HepG2 (cell line): ENCODE results near the gene PRSS53. TPM values are rescaled to one million over a fixed set of nuclear protein-coding genes. Genes with fewer than 3 reads are reported as not detected.

Experiments
- ATAC-seq: fragments of 200-7000 bp; cut with Tn5 transposase; 3 replicates; pipeline ENCODE4 v1.9.1; 2020; ENCODE audit warnings: mild to moderate bottlenecking, moderate library complexity
- BruUV-seq: library from RNA; stranded (reverse); fragments of 400-500 nt; replicated peaks from 2 replicates; lab custom pipeline; 2021; lab: Mats Ljungman, UMichigan
- CTCF ChIA-PET: fragments of 300-600 bp; formaldehyde crosslinking; extraction: SDS; loops from one replicate; lab custom pipeline; 2021; ENCODE audit warnings: low total read pairs, inconsistent platforms, low intra/inter-chr PET ratio; lab: Yijun Ruan, JAX
- POLR2A ChIA-PET: fragments of 350-600 bp; sonication (Branson Sonifier 250); formaldehyde crosslinking; loops from one replicate; lab custom pipeline; 2020; ENCODE audit warnings: antibody characterized with exemption, inconsistent platforms; lab: Yijun Ruan, JAX
- DNase-seq: peaks from one replicate; pipeline ENCODE4 v3.0.0-alpha.2; 2015; ENCODE audit warnings: low spot score
- FAIRE-seq: peaks from 3 replicates; lab custom pipeline; 2011; peaks lifted over from hg19 to GRCh38; lab: Jason Lieb, UNC
- H2AFZ ChIP-seq: one replicate; pipeline ENCODE4 v1.6.1; 2011; ENCODE audit warnings: low read length, inconsistent platforms
- H3K27ac ChIP-seq: fragments of 300-600 bp; 3 replicates; pipeline ENCODE4 v1.8.0; 2011; ENCODE audit warnings: mixed run types, mild to moderate bottlenecking, mixed read lengths, low read length, inconsistent platforms; ENCODE audit not compliant: insufficient read depth; ENCODE audit errors: extremely low read length
- H3K27me3 ChIP-seq, 2 experiments: fragments of 200-600 bp in 1 of 2; 2 replicates in 1 of 2; 3 replicates in 1 of 2; pipeline versions ENCODE4 v1.6.0 to v1.8.0; 2011; ENCODE audit warnings: low read length in 2 of 2, mild to moderate bottlenecking in 2 of 2, moderate library complexity in 2 of 2, inconsistent platforms in 1 of 2; ENCODE audit not compliant: insufficient read depth in 2 of 2, control insufficient read depth in 1 of 2
- H3K36me3 ChIP-seq, 2 experiments: fragments of 200-600 bp in 1 of 2; replicated peaks in 1 of 2; 2 replicates in 1 of 2; 3 replicates in 1 of 2; pipeline versions ENCODE4 v1.5.1 to v1.8.0; 2011; ENCODE audit warnings: low read length in 2 of 2, inconsistent platforms in 1 of 2; ENCODE audit not compliant: insufficient read depth in 2 of 2, control insufficient read depth in 1 of 2
- H3K4me1 ChIP-seq: 2 replicates; pipeline ENCODE4 v1.5.1; 2012; ENCODE audit warnings: low read length, inconsistent platforms; ENCODE audit not compliant: insufficient read depth
- H3K4me2 ChIP-seq: 2 replicates; pipeline ENCODE4 v1.6.0; 2011; ENCODE audit warnings: low read depth, low read length, inconsistent platforms
- H3K4me3 ChIP-seq, 3 experiments: fragments of 200-600 bp in 1 of 3; sonication (generic), shearing (Covaris generic) in 1 of 3; replicated peaks in 1 of 3; 2 replicates each; pipeline ENCODE4 v1.5.1; 2011 to 2016; ENCODE audit warnings: low read length in 3 of 3, inconsistent platforms in 2 of 3, low read depth in 2 of 3, mild to moderate bottlenecking in 2 of 3, control low read depth in 1 of 3, mixed read lengths in 1 of 3; ENCODE audit not compliant: insufficient read depth in 1 of 3
- H3K79me2 ChIP-seq: one replicate; pipeline ENCODE4 v1.6.1; 2011; ENCODE audit warnings: low read length, inconsistent platforms; ENCODE audit not compliant: insufficient read depth
- H3K9ac ChIP-seq: 2 replicates; pipeline ENCODE4 v1.6.0; 2011; ENCODE audit warnings: mild to moderate bottlenecking, low read depth, low read length, inconsistent platforms; ENCODE audit not compliant: insufficient read depth
- H3K9me3 ChIP-seq: 2 replicates; pipeline ENCODE4 v1.5.1; 2012; ENCODE audit warnings: mild to moderate bottlenecking, low read length
- H4K20me1 ChIP-seq: 2 replicates; pipeline ENCODE4 v1.6.0; 2011; ENCODE audit warnings: inconsistent platforms, mild to moderate bottlenecking, low read length, moderate library complexity; ENCODE audit not compliant: insufficient read depth
- CEBPG ChIP-seq: IDR thresholded peaks from 2 replicates; pipeline ENCODE4 v1.6.1; 2016
- DBP ChIP-seq: sonication (generic); formaldehyde crosslinking; IDR thresholded peaks from 2 replicates; pipeline ENCODE4 v1.4.0; 2020; ENCODE audit warnings: missing genetic modification reagents; ENCODE audit errors: not compliant biosample characterization
- IRF2 ChIP-seq: IDR thresholded peaks from 2 replicates; pipeline ENCODE4 v1.6.1; 2018; ENCODE audit warnings: missing genetic modification reagents, missing compliant biosample characterization
- KLF15 ChIP-seq: sonication (generic); formaldehyde crosslinking; IDR thresholded peaks from 2 replicates; pipeline ENCODE4 v1.8.1; 2023; ENCODE audit warnings: borderline replicate concordance, mild to moderate bottlenecking, inconsistent platforms, missing genetic modification reagents, mixed read lengths
- MAF1 ChIP-seq: sonication (generic); formaldehyde crosslinking; IDR thresholded peaks from 2 replicates; pipeline ENCODE4 v1.5.0; 2020; ENCODE audit warnings: missing genetic modification reagents, borderline replicate concordance
- RBM22 ChIP-seq: fragments of 200-400 bp; formaldehyde crosslinking; optimal IDR thresholded peaks from 2 replicates; pipeline ENCODE3; 2017; ENCODE audit warnings: mild to moderate bottlenecking, low read length, moderate library complexity
- RFX5 ChIP-seq: IDR thresholded peaks from 2 replicates; pipeline ENCODE4 v1.6.1; 2011; ENCODE audit warnings: low read depth, low read length, improper control_type of control experiment
- SIN3A ChIP-seq: IDR thresholded peaks from 2 replicates; pipeline ENCODE4 v1.6.1; 2011; ENCODE audit warnings: low read depth, mild to moderate bottlenecking, control low read depth, low read length, borderline replicate concordance
- SNAPC4 ChIP-seq: sonication (generic); formaldehyde crosslinking; IDR thresholded peaks from 2 replicates; pipeline ENCODE4 v1.4.0; 2020; ENCODE audit warnings: mild to moderate bottlenecking, missing genetic modification reagents
- STAG1 ChIP-seq: sonication (generic); formaldehyde crosslinking; IDR thresholded peaks from 2 replicates; pipeline ENCODE4 v1.4.0; 2020; ENCODE audit warnings: missing genetic modification reagents
- ZFP36L2 ChIP-seq: sonication (generic); formaldehyde crosslinking; IDR thresholded peaks from 2 replicates; pipeline ENCODE4 v1.4.0; 2020; ENCODE audit warnings: missing genetic modification reagents
- ZNF282 ChIP-seq: fragments of 450-650 bp; IDR thresholded peaks from 2 replicates; pipeline ENCODE4 v1.6.1; 2018; ENCODE audit not compliant: partially characterized antibody
- ZNF362 ChIP-seq: sonication (generic); formaldehyde crosslinking; IDR thresholded peaks from 2 replicates; pipeline ENCODE4 v1.4.0; 2020; ENCODE audit warnings: missing genetic modification reagents, mild to moderate bottlenecking, borderline replicate concordance
- ZNF460 ChIP-seq: sonication (generic); formaldehyde crosslinking; IDR thresholded peaks from 2 replicates; pipeline ENCODE4 v1.5.1; 2020; ENCODE audit warnings: missing genetic modification reagents, mild to moderate bottlenecking, borderline replicate concordance
- ZNF644 ChIP-seq: IDR thresholded peaks from 2 replicates; pipeline ENCODE4 v1.6.1; 2016; ENCODE audit warnings: low read depth
- ZNF788 ChIP-seq: sonication (generic); formaldehyde crosslinking; IDR thresholded peaks from 2 replicates; pipeline ENCODE4 v1.5.0; 2020; ENCODE audit warnings: mild to moderate bottlenecking, missing genetic modification reagents, borderline replicate concordance
- ZNF891 ChIP-seq: sonication (generic); formaldehyde crosslinking; IDR thresholded peaks from 2 replicates; pipeline ENCODE4 v1.5.0; 2020; ENCODE audit warnings: mild to moderate bottlenecking, missing genetic modification reagents
- WGBS: methylation state at CpG from one replicate; pipeline ENCODE4 v1.1.6; 2017; ENCODE audit warnings: low lambda C conversion rate; 5-methylcytosine and 5-hydroxymethylcytosine counted together
- in situ Hi-C: cut with HindIII; loops from 2 replicates; pipeline ENCODE4 v1.10.0; 2017; ENCODE audit warnings: low pct_unique_long_range_greater_than_20kb; ENCODE audit not compliant: extremely low pct_ligation_motif_present
- intact Hi-C: fragments of 100-400 bp; cut with micrococcal nuclease; formaldehyde crosslinking; loops from one replicate; pipeline ENCODE4 v1.10.0; 2022; ENCODE audit not compliant: unreplicated experiment
- polyA plus RNA-seq, 8 experiments: library from polyadenylated mRNA; depleted of rRNA in 3 of 8; stranded (reverse) in 7 of 8; unstranded in 1 of 8; fragments of >200 nt; fragmentation: Illumina TruSeq in 4 of 8; extraction: Trizol in 4 of 8; gene quantifications; 2 replicates each; pipeline versions ENCODE4 v1.2.1 to v1.2.3, GENCODE V29; 2011 to 2016; ENCODE audit warnings: low read depth in 4 of 8, missing spikeins in 1 of 8, mixed read lengths in 1 of 8; ENCODE audit not compliant: insufficient read depth in 1 of 8
- total RNA-seq, 5 experiments: library from RNA; depleted of rRNA; stranded (reverse); fragments of >200 nt; fragmentation: Illumina TruSeq; extraction: Trizol; gene quantifications; 2 replicates each; pipeline ENCODE4 v1.2.3, GENCODE V29; 2016; ENCODE audit warnings: low read depth in 1 of 5
- TF ChIP-seq, protein P1 (sequence below): sonication (generic); formaldehyde crosslinking; IDR thresholded peaks from 2 replicates; pipeline ENCODE4 v1.5.0; 2020; ENCODE audit warnings: missing genetic modification reagents

The PRSS53 gene
- total and polyA plus RNA-seq, 2 of the 13 experiments (the other 11 are each of a cell fraction or from before 2014, with no cell fraction given): 2.2 to 7.4 TPM

- Histone ChIP-seq H3K9me3 (no peaks in the 10 kb centered on the region), H3K4me3 (no peak overlapping the region), H3K4me1 (peaks cover 14% of the 10 kb centered on the region), H3K27me3 (no peaks in the 10 kb centered on the region; a peak in 1 of 5 replicates), H2AFZ (no peak overlapping the region), H4K20me1 (peaks cover 12% of the 10 kb centered on the region), H3K9ac (no peak overlapping the region), H3K27ac (no peak overlapping the region), H3K79me2 (peaks cover 31% of the 10 kb centered on the region)
- ChIA-PET POLR2A (no interaction called here), CTCF (no interaction called here)
- in situ Hi-C loops: no loop called here
- ATAC-seq: no peak
- intact Hi-C loops: no loop called here
- BruUV-seq: no TSS peak
- WGBS: 99% methylated on average over 8 of the region's 8 CpGs
- DNase-seq: no peak
- TF ChIP-seq ZFP36L2 (CRISPR knock-in tag): no peak
- TF ChIP-seq, protein P1, sequence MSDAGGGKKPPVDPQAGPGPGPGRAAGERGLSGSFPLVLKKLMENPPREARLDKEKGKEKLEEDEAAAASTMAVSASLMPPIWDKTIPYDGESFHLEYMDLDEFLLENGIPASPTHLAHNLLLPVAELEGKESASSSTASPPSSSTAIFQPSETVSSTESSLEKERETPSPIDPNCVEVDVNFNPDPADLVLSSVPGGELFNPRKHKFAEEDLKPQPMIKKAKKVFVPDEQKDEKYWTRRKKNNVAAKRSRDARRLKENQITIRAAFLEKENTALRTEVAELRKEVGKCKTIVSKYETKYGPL (CRISPR knock-in tag): no peak
- no peak for TF ChIP-seq SIN3A
- no peak for TF ChIP-seq IRF2
- TF ChIP-seq SNAPC4 (CRISPR knock-in tag): no peak
- TF ChIP-seq KLF15 (CRISPR knock-in tag): no peak
- TF ChIP-seq CEBPG: no peak
- TF ChIP-seq ZNF362 (CRISPR knock-in tag): no peak
- 0 out of 2 replicates have a peak, but pooled peaks have one; percentile 32 for TF ChIP-seq ZNF891
- TF ChIP-seq RBM22: peak; percentile 35
- no peak for TF ChIP-seq ZNF644 (CRISPR knock-in tag)
- no peak for TF ChIP-seq DBP (CRISPR knock-in tag)
- no peak for TF ChIP-seq ZNF460 (CRISPR knock-in tag)
- TF ChIP-seq MAF1 (CRISPR knock-in tag): no peak
- TF ChIP-seq STAG1 (CRISPR knock-in tag): no peak
- TF ChIP-seq ZNF282: no peak
- no peak for TF ChIP-seq ZNF788 (CRISPR knock-in tag)
- no peak for TF ChIP-seq RFX5
- TF ChIP-seq, all 625 proteins: peak for 2
- Histone ChIP-seq H3K4me2 (no peak overlapping the region), H3K36me3 (peaks cover 13 to 32% of the 10 kb centered on the region in 2 experiments)
- FAIRE-seq: no peak
Observed at GRCh38 chr16:31089199-31089598, 456 bp upstream of the PRSS53 start.
